Measurements from ENCODE around the gene B4GALT5. TPM values are rescaled to one million over a fixed set of nuclear protein-coding genes. Genes with fewer than 3 reads are reported as not detected.

Gene B4GALT5
- total and polyA plus RNA-seq, 12 donors = 14.2 to 137 (median 69.1) TPM

GRCh38 chr20:49584418-49585382, 129.0 kb downstream of the B4GALT5 start:
- Histone ChIP-seq H3K4me1 (replicated peaks in 1 of 2) (peaks cover 0 to 17% of the 10 kb centered on the region in 2 donors), H3K27me3 (no peaks in the 10 kb centered on the region), H3K36me3 (replicated peaks in 1 of 2) (no peaks in the 10 kb centered on the region), H3K9me3 (replicated peaks in 1 of 3) (no peaks in the 10 kb centered on the region), H3K27ac (peak overlapping the region in 2 of 5 donors; percentile 60 to 80), H3K4me3 (no peak overlapping the region)
- 73 to 79% (median 77%) methylated on average over 14 of the region's 14 CpGs for WGBS, 4 donors
- DNase-seq = no peak
- TF ChIP-seq POLR2A (IDR thresholded peaks at IDR 0.05) = no peak
- TF ChIP-seq, protein P1, sequence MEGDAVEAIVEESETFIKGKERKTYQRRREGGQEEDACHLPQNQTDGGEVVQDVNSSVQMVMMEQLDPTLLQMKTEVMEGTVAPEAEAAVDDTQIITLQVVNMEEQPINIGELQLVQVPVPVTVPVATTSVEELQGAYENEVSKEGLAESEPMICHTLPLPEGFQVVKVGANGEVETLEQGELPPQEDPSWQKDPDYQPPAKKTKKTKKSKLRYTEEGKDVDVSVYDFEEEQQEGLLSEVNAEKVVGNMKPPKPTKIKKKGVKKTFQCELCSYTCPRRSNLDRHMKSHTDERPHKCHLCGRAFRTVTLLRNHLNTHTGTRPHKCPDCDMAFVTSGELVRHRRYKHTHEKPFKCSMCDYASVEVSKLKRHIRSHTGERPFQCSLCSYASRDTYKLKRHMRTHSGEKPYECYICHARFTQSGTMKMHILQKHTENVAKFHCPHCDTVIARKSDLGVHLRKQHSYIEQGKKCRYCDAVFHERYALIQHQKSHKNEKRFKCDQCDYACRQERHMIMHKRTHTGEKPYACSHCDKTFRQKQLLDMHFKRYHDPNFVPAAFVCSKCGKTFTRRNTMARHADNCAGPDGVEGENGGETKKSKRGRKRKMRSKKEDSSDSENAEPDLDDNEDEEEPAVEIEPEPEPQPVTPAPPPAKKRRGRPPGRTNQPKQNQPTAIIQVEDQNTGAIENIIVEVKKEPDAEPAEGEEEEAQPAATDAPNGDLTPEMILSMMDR (IDR thresholded peaks at IDR 0.05) = no peak
- intact Hi-C loops (cut with DNase I) = no loop called here

- WGBS, 4 donors = 48 to 55% (median 54%) methylated on average over 12 of the region's 12 CpGs
- H3K27ac ChIP-seq = peak overlapping the region in 2 of 5 donors; percentile 60 to 80
- H3K4me1 ChIP-seq (replicated peaks in 1 of 2) = peaks cover 0 to 17% of the 10 kb centered on the region in 2 donors
These were observed 129.8 kb downstream of the B4GALT5 start for GRCh38 chr20:49583669-49584417.

GRCh38 chr20:49583343-49583668, 130.4 kb downstream of the B4GALT5 start:
- intact Hi-C loops (cut with DNase I) = no loop called here
- Histone ChIP-seq H3K9me3 (replicated peaks in 1 of 3) (no peaks in the 10 kb centered on the region), H3K4me1 (replicated peaks in 1 of 2) (peaks cover 0 to 17% of the 10 kb centered on the region in 2 donors), H3K4me3 (no peak overlapping the region), H3K36me3 (replicated peaks in 1 of 2) (no peaks in the 10 kb centered on the region), H3K27me3 (no peaks in the 10 kb centered on the region), H3K27ac (peak overlapping the region in 1 of 5 donors; percentile 80)
- 68 to 78% (median 73%) methylated on average over 4 of the region's 4 CpGs for WGBS, 4 donors
- TF ChIP-seq POLR2A (IDR thresholded peaks at IDR 0.05) = no peak
- TF ChIP-seq, protein P1 (IDR thresholded peaks at IDR 0.05) = no peak
- no peak for DNase-seq

More at GRCh38 chr20:49583669-49584417, 129.8 kb downstream of the B4GALT5 start:
- H3K27me3 ChIP-seq = no peaks in the 10 kb centered on the region
- no peak overlapping the region for H3K4me3 ChIP-seq
- DNase-seq = peak; percentile 26 to 89 (median 81)
- intact Hi-C loops (cut with DNase I) = no loop called here
- H3K9me3 ChIP-seq (replicated peaks in 1 of 3) = no peaks in the 10 kb centered on the region
- no peaks in the 10 kb centered on the region for H3K36me3 ChIP-seq (replicated peaks in 1 of 2)
- TF ChIP-seq POLR2A (IDR thresholded peaks at IDR 0.05) = no peak
- TF ChIP-seq, protein P1 (IDR thresholded peaks at IDR 0.05) = no peak

Small RNA genes lying within 50 kb of the gene (small RNA-seq; reads per million reads assigned to genes)
- gene RN7SL197P (0 reads per million in 2 donors), gene SNRPFP1 (0 reads per million in 2 donors)

Other genes starting within 250 kb of the B4GALT5 start
- 1 to 10 TPM in 5 of 9 donors, under 1 TPM in 4; 0.11 to 8.2 (median 1.4) TPM for gene KCNB1, start 231.2 kb downstream of the B4GALT5 start, total RNA-seq
- 1 to 10 TPM in 2 of 3 donors, under 1 TPM in 1; 0.40 to 2.4 (median 1.3) TPM for gene KCNB1, start 231.2 kb downstream of the B4GALT5 start, polyA plus RNA-seq
- gene PTGIS, start 145.7 kb downstream of the B4GALT5 start, total RNA-seq = 10 to 100 TPM in 5 of 9 donors, 1 to 10 TPM in 4; 4.4 to 34.2 (median 13.4) TPM
- 1 to 10 TPM; 3.5 to 8.8 (median 6.3) TPM for gene PTGIS, start 145.7 kb downstream of the B4GALT5 start, polyA plus RNA-seq
- gene SLC9A8, start 99.0 kb upstream of the B4GALT5 start, total RNA-seq = 10 to 100 TPM; 12.4 to 23.3 (median 18.1) TPM
- gene SLC9A8, start 99.0 kb upstream of the B4GALT5 start, polyA plus RNA-seq = 10 to 100 TPM; 15.5 to 19.1 (median 17.0) TPM
- 1 to 10 TPM; 2.8 to 9.3 (median 6.5) TPM for gene SPATA2, start 201.7 kb upstream of the B4GALT5 start, total RNA-seq
- 1 to 10 TPM; 4.7 to 5.9 (median 4.7) TPM for gene SPATA2, start 201.7 kb upstream of the B4GALT5 start, polyA plus RNA-seq
- gene RNF114, start 222.5 kb upstream of the B4GALT5 start, total RNA-seq = 100 to 1,000 TPM in 4 of 9 donors, 10 to 100 TPM in 5; 53.2 to 201 (median 79.4) TPM
- gene RNF114, start 222.5 kb upstream of the B4GALT5 start, polyA plus RNA-seq = 10 to 100 TPM; 26.9 to 47.8 (median 41.3) TPM